MM.1S (cell line): ENCODE results near the gene PARD3.

ENCODE experiments used
- DNase-seq: peaks from one replicate; pipeline ENCODE4 v3.0.0-alpha.2; 2015
- H2AFZ ChIP-seq: fragments of 300-600 bp; sonication (generic); 2 replicates; pipeline ENCODE4 v1.6.0; 2016; ENCODE audit warnings: antibody characterized with exemption, low read length
- H3F3A ChIP-seq: fragments of 300-600 bp; sonication (generic); 2 replicates; pipeline ENCODE4 v1.6.1; 2016; ENCODE audit warnings: mild to moderate bottlenecking, antibody characterized with exemption, low read length, moderate library complexity, mixed read lengths; ENCODE audit not compliant: insufficient read depth
- H3K27ac ChIP-seq: fragments of 300-600 bp; sonication (generic); 2 replicates; pipeline ENCODE4 v1.5.1; 2016; ENCODE audit warnings: mild to moderate bottlenecking, low read length
- H3K27me3 ChIP-seq: fragments of 300-600 bp; sonication (generic); replicated peaks from 2 replicates; pipeline ENCODE4 v1.6.0; 2016; ENCODE audit warnings: low read length; ENCODE audit not compliant: insufficient read depth
- H3K36me3 ChIP-seq: fragments of 300-600 bp; sonication (generic); replicated peaks from 2 replicates; pipeline ENCODE4 v1.6.1; 2016; ENCODE audit warnings: mild to moderate bottlenecking, low read length, mixed read lengths; ENCODE audit not compliant: insufficient read depth
- H3K4me1 ChIP-seq: fragments of 300-600 bp; sonication (generic); 2 replicates; pipeline ENCODE4 v1.6.1; 2016; ENCODE audit warnings: low read length, mixed read lengths
- H3K4me2 ChIP-seq: fragments of 300-600 bp; sonication (generic); 2 replicates; pipeline ENCODE4 v1.6.0; 2016; ENCODE audit warnings: low read depth, low read length
- H3K4me3 ChIP-seq: fragments of 300-600 bp; sonication (generic); 2 replicates; pipeline ENCODE4 v1.5.1; 2016; ENCODE audit warnings: low read length, mixed read lengths
- H3K79me2 ChIP-seq: fragments of 300-600 bp; sonication (generic); 2 replicates; pipeline ENCODE4 v1.6.1; 2016; ENCODE audit warnings: mixed run types, low read length, mixed read lengths
- H3K9ac ChIP-seq: fragments of 300-600 bp; sonication (generic); 2 replicates; pipeline ENCODE4 v1.6.1; 2016; ENCODE audit warnings: low read length, mixed read lengths
- H3K9me2 ChIP-seq: fragments of 300-600 bp; sonication (generic); replicated peaks from 2 replicates; pipeline ENCODE4 v1.6.1; 2016; ENCODE audit warnings: mild to moderate bottlenecking, low read length, mixed read lengths; ENCODE audit not compliant: insufficient read depth
- H3K9me3 ChIP-seq: fragments of 300-600 bp; sonication (generic); replicated peaks from 2 replicates; pipeline ENCODE4 v1.6.1; 2016; ENCODE audit warnings: mild to moderate bottlenecking, low read length, mixed read lengths; ENCODE audit not compliant: insufficient read depth
- H4K20me1 ChIP-seq: fragments of 300-600 bp; sonication (generic); 2 replicates; pipeline ENCODE4 v1.6.1; 2016; ENCODE audit warnings: mild to moderate bottlenecking, low read length, moderate library complexity, mixed read lengths; ENCODE audit not compliant: insufficient read depth
- EZH2 ChIP-seq: fragments of 300-600 bp; sonication (generic); optimal IDR thresholded peaks from 2 replicates; pipeline ENCODE3; 2017; ENCODE audit warnings: low read depth, mild to moderate bottlenecking, antibody characterized with exemption, low read length, mixed read lengths
- EZH2phosphoT487 ChIP-seq: fragments of 300-600 bp; sonication (generic); IDR thresholded peaks from 2 replicates; pipeline ENCODE4 v1.6.1; 2018; ENCODE audit warnings: antibody characterized with exemption, low read length
- TF ChIP-seq, protein P1 (sequence below): fragments of 300-600 bp; sonication (generic); IDR thresholded peaks from 2 replicates; pipeline ENCODE4 v1.5.1; 2016; ENCODE audit warnings: antibody characterized with exemption, low read length, mixed read lengths

PARD3 gene

DNA sequence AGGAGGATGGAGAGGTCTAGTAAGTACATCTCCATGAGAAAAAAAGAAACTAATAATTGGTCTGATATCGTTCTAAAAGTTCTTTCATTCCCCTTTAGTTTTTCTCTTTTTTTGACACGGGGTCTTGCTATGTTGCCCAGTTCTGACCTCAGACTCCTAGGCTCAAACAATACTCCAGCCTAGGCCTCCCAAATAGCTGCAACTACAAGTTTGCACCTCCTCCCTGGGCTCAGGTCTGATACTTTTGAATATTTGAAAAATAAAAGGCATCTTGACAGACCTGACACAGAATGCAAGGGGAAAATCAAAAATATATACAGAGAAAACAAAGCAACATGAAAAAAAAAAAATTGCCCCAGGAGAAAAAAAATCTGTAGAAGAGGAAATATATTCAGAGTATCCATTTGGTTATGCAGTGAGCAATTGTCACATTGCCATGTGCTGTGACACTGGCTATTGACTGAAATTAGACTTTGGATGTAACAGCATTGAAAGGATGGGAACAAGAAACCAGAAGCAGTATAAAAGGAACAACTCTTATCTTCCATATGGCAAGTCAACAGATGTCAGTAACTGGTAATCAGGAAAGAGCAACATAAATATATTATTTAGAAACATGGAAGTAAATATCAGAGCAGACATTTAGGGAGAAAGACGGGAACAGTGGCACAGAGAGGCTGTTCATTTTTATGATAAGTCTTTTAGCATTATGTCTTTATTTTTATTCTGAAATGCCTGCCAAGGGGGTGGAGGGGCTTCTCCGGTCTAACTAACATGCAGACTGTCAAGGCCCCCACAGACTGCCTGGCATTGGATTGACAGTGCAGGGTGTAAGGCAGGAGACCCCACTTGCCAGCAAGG is 408.4 kb downstream of the PARD3 start:
- H4K20me1 ChIP-seq = no peaks in the 10 kb centered on the region
- no peak overlapping the region for H3K27ac ChIP-seq
- no peaks in the 10 kb centered on the region for H3K27me3 ChIP-seq
- no peak for DNase-seq
- TF ChIP-seq EZH2phosphoT487 = no peak
- TF ChIP-seq, protein P1, sequence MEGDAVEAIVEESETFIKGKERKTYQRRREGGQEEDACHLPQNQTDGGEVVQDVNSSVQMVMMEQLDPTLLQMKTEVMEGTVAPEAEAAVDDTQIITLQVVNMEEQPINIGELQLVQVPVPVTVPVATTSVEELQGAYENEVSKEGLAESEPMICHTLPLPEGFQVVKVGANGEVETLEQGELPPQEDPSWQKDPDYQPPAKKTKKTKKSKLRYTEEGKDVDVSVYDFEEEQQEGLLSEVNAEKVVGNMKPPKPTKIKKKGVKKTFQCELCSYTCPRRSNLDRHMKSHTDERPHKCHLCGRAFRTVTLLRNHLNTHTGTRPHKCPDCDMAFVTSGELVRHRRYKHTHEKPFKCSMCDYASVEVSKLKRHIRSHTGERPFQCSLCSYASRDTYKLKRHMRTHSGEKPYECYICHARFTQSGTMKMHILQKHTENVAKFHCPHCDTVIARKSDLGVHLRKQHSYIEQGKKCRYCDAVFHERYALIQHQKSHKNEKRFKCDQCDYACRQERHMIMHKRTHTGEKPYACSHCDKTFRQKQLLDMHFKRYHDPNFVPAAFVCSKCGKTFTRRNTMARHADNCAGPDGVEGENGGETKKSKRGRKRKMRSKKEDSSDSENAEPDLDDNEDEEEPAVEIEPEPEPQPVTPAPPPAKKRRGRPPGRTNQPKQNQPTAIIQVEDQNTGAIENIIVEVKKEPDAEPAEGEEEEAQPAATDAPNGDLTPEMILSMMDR = no peak
- TF ChIP-seq EZH2 = no peak
- H3K9me3 ChIP-seq = no peaks in the 10 kb centered on the region
- H3K9me2 ChIP-seq = no peaks in the 10 kb centered on the region
- no peaks in the 10 kb centered on the region for H3F3A ChIP-seq
- H3K4me1 ChIP-seq = no peaks in the 10 kb centered on the region
- H3K79me2 ChIP-seq = 0 out of 2 replicates have a peak, but pooled peaks cover 4% of the 10 kb centered on the region
- no peak overlapping the region for H3K9ac ChIP-seq
- H3K36me3 ChIP-seq = no peaks in the 10 kb centered on the region
- H3K4me3 ChIP-seq = no peak overlapping the region
- H3K4me2 ChIP-seq = no peak overlapping the region
- no peak overlapping the region for H2AFZ ChIP-seq

DNA sequence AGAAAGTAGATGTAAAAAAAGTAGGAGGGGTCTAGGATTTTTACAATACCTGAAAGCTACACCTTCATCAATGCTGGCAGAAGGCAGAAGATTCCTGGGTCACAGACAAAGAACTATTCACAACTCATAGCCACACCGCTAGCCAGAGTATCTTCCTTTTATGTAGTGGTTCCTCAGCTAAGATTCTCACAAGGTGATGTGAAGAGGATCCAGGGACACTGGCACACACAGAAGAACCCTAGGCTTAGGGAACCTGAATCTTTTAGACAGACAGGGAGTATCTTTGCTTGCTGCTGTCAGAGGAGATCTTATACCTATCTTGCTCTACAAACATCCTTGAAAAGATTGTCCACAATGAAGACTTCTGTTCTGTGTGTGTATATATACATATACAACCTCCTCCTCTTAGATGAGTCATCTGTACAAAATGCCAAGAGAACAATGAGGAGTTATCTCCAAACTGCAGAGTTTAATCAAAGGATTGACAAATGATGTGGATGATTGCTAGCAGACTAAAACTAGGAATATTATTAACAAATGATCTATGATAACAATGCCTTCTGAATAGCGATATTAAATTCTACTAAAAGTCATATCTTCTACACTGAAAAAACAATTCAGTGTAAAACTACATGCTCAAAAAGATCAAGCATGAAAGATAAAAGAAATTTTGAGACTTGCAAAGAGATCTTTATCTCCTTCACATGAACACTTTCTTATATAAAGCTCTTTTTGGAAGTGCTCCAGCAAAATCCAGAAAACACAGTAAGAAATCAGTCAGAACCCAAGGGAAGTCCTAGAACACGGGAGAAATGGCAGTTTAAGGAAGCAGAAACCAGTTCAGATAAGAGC is 409.3 kb downstream of the PARD3 start:
- H2AFZ ChIP-seq = no peak overlapping the region
- H3F3A ChIP-seq = no peaks in the 10 kb centered on the region
- H3K36me3 ChIP-seq = no peaks in the 10 kb centered on the region
- H3K9me2 ChIP-seq = no peaks in the 10 kb centered on the region
- no peak overlapping the region for H3K4me2 ChIP-seq
- no peaks in the 10 kb centered on the region for H3K27me3 ChIP-seq
- no peak overlapping the region for H3K27ac ChIP-seq
- TF ChIP-seq EZH2phosphoT487 (no peak), EZH2 (no peak)
- TF ChIP-seq, protein P1 = no peak
- 0 out of 2 replicates have a peak, but pooled peaks cover 4% of the 10 kb centered on the region for H3K79me2 ChIP-seq
- no peaks in the 10 kb centered on the region for H3K4me1 ChIP-seq
- no peak overlapping the region for H3K9ac ChIP-seq
- no peaks in the 10 kb centered on the region for H4K20me1 ChIP-seq
- H3K4me3 ChIP-seq = no peak overlapping the region
- no peak for DNase-seq
- no peaks in the 10 kb centered on the region for H3K9me3 ChIP-seq

DNA sequence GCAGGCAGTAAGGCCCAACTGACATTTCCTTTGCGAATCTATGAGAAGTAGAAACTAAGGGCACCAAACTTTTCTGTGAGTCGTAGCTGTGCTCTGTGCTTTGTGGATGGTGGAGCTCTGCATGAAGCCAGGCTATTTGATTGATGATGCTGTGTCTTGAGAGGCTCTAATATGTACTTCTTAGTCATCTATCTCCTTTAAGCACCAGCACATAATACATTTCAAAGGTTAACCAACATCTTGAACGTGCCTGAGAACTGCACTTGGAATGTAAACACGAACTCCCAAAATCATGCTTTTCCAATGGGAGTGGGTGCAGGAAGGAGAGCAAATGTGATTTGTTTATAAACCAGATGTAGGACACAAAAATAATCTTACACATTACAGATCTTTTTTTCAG is 411.6 kb downstream of the PARD3 start:
- Histone ChIP-seq H4K20me1 (no peaks in the 10 kb centered on the region), H3K9me3 (no peaks in the 10 kb centered on the region), H3K9ac (no peak overlapping the region), H3K27me3 (no peaks in the 10 kb centered on the region), H3K79me2 (no peaks in the 10 kb centered on the region), H2AFZ (no peak overlapping the region), H3K4me1 (no peaks in the 10 kb centered on the region), H3K36me3 (no peaks in the 10 kb centered on the region), H3F3A (no peaks in the 10 kb centered on the region), H3K9me2 (no peaks in the 10 kb centered on the region), H3K4me3 (no peak overlapping the region), H3K4me2 (no peak overlapping the region), H3K27ac (no peak overlapping the region)
- no peak for TF ChIP-seq EZH2phosphoT487
- TF ChIP-seq, protein P1 = no peak
- no peak for DNase-seq
